Activated naive CD4-positive, alpha-beta T cell treated with anti-CD3 and anti-CD28 coated beads, Interleukin-2, amount 10 ng/mL, durations not matched to agents 7 days and 5 days (primary cell): ENCODE measurements around the gene PLBD2.

Experiments
- CTCF ChIA-PET: fragments of 350-600 bp; sonication (Branson Sonifier 250); formaldehyde crosslinking; loops from one replicate; lab custom pipeline; 2021; ENCODE audit warnings: antibody characterized with exemption; lab: Charles Lee
- DNase-seq: peaks from one replicate; pipeline ENCODE4 v3.0.0-alpha.2; 2020
- H3K27ac Mint-ChIP-seq: one replicate; pipeline ENCODE4 v1.8.0; 2021; ENCODE audit warnings: mild to moderate bottlenecking, moderate library complexity, mixed read lengths
- H3K27me3 Mint-ChIP-seq: one replicate; pipeline ENCODE4 v1.8.0; 2021; ENCODE audit warnings: mild to moderate bottlenecking, mixed read lengths
- H3K36me3 Mint-ChIP-seq: one replicate; pipeline ENCODE4 v1.8.0; 2021; ENCODE audit warnings: mixed read lengths
- H3K4me1 Mint-ChIP-seq: one replicate; pipeline ENCODE4 v1.8.0; 2021; ENCODE audit warnings: mixed read lengths
- H3K4me3 Mint-ChIP-seq: one replicate; pipeline ENCODE4 v1.8.0; 2021; ENCODE audit warnings: mild to moderate bottlenecking, moderate library complexity, mixed read lengths
- H3K9me3 Mint-ChIP-seq: one replicate; pipeline ENCODE4 v1.8.0; 2021; ENCODE audit warnings: mixed read lengths

The PLBD2 gene

GRCh38 chr12:113370923-113371682, 12.7 kb downstream of the PLBD2 start:
- H3K36me3 Mint-ChIP-seq: peaks cover 3% of the 10 kb centered on the region
- peaks cover 6% of the 10 kb centered on the region for H3K4me1 Mint-ChIP-seq
- DNase-seq: no peak
- no peaks in the 10 kb centered on the region for H3K27me3 Mint-ChIP-seq
- no peak overlapping the region for H3K4me3 Mint-ChIP-seq
- H3K9me3 Mint-ChIP-seq: no peaks in the 10 kb centered on the region
- H3K27ac Mint-ChIP-seq: no peak overlapping the region
- CTCF ChIA-PET: no interaction called here

GRCh38 chr12:113371808-113372207, 13.4 kb downstream of the PLBD2 start:
- peaks cover 6% of the 10 kb centered on the region for H3K4me1 Mint-ChIP-seq
- CTCF ChIA-PET: no interaction called here
- H3K4me3 Mint-ChIP-seq: no peak overlapping the region
- H3K27ac Mint-ChIP-seq: no peak overlapping the region
- no peaks in the 10 kb centered on the region for H3K9me3 Mint-ChIP-seq
- peaks cover 3% of the 10 kb centered on the region for H3K36me3 Mint-ChIP-seq
- no peaks in the 10 kb centered on the region for H3K27me3 Mint-ChIP-seq
- no peak for DNase-seq

GRCh38 chr12:113372371-113372770, 14.0 kb downstream of the PLBD2 start:
- Mint-ChIP-seq H3K4me3 (no peak overlapping the region), H3K27me3 (no peaks in the 10 kb centered on the region), H3K27ac (no peak overlapping the region), H3K36me3 (peaks cover 3% of the 10 kb centered on the region), H3K9me3 (no peaks in the 10 kb centered on the region), H3K4me1 (peaks cover 6% of the 10 kb centered on the region)
- CTCF ChIA-PET: no interaction called here
- DNase-seq: no peak

GRCh38 chr12:113373440-113373839, 15.1 kb downstream of the PLBD2 start:
- DNase-seq: no peak
- peaks cover 6% of the 10 kb centered on the region for H3K4me1 Mint-ChIP-seq
- CTCF ChIA-PET: no interaction called here
- peaks cover 5% of the 10 kb centered on the region for H3K36me3 Mint-ChIP-seq
- no peak overlapping the region for H3K4me3 Mint-ChIP-seq
- no peaks in the 10 kb centered on the region for H3K9me3 Mint-ChIP-seq
- no peaks in the 10 kb centered on the region for H3K27me3 Mint-ChIP-seq
- no peak overlapping the region for H3K27ac Mint-ChIP-seq

GRCh38 chr12:113373969-113374368, 15.6 kb downstream of the PLBD2 start:
- H3K36me3 Mint-ChIP-seq: peaks cover 5% of the 10 kb centered on the region

GRCh38 chr12:113374823-113375428, 16.5 kb downstream of the PLBD2 start:
- DNase-seq: no peak
- peaks cover 6% of the 10 kb centered on the region for H3K4me1 Mint-ChIP-seq
- H3K36me3 Mint-ChIP-seq: peaks cover 5% of the 10 kb centered on the region
- H3K27ac Mint-ChIP-seq: no peak overlapping the region
- CTCF ChIA-PET: interaction anchor here (1.2 kb wide), 1 partner anchor 50 kb away, joined by 3 read pairs; no protein-coding TSS in a partner anchor
- H3K9me3 Mint-ChIP-seq: no peaks in the 10 kb centered on the region
- H3K4me3 Mint-ChIP-seq: no peak overlapping the region
- no peaks in the 10 kb centered on the region for H3K27me3 Mint-ChIP-seq

More at GRCh38 chr12:113373969-113374368, 15.6 kb downstream of the PLBD2 start:
- H3K4me1 Mint-ChIP-seq: peaks cover 6% of the 10 kb centered on the region
- no peak for DNase-seq
- H3K27me3 Mint-ChIP-seq: no peaks in the 10 kb centered on the region
- H3K27ac Mint-ChIP-seq: no peak overlapping the region
- CTCF ChIA-PET: no interaction called here
- no peaks in the 10 kb centered on the region for H3K9me3 Mint-ChIP-seq
- no peak overlapping the region for H3K4me3 Mint-ChIP-seq

- H3K4me3 Mint-ChIP-seq: no peak overlapping the region
- H3K4me1 Mint-ChIP-seq: no peaks in the 10 kb centered on the region
- H3K36me3 Mint-ChIP-seq: peaks cover 5% of the 10 kb centered on the region
- H3K27me3 Mint-ChIP-seq: no peaks in the 10 kb centered on the region
- H3K9me3 Mint-ChIP-seq: no peaks in the 10 kb centered on the region
- H3K27ac Mint-ChIP-seq: no peak overlapping the region
- CTCF ChIA-PET: interaction anchor here (0.8 kb wide), 1 partner anchor 124 kb away, joined by 3 read pairs; no protein-coding TSS in a partner anchor
- DNase-seq: no peak
These were observed 19.9 kb downstream of the PLBD2 start for GRCh38 chr12:113378291-113378690.

- CTCF ChIA-PET: interaction anchor here (0.7 kb wide), 1 partner anchor 434 kb away, joined by 3 read pairs; no protein-coding TSS in a partner anchor
- Mint-ChIP-seq H3K4me1 (no peaks in the 10 kb centered on the region), H3K4me3 (no peak overlapping the region), H3K9me3 (no peaks in the 10 kb centered on the region), H3K27me3 (no peaks in the 10 kb centered on the region), H3K36me3 (peaks cover 6% of the 10 kb centered on the region), H3K27ac (no peak overlapping the region)
- DNase-seq: no peak
These were observed 22.8 kb downstream of the PLBD2 start for GRCh38 chr12:113381220-113381619.

GRCh38 chr12:113382206-113382605, 23.8 kb downstream of the PLBD2 start:
- CTCF ChIA-PET: no interaction called here

GRCh38 chr12:113384778-113385177, 26.4 kb downstream of the PLBD2 start:
- Mint-ChIP-seq H3K36me3 (peaks cover 5% of the 10 kb centered on the region), H3K27me3 (no peaks in the 10 kb centered on the region), H3K9me3 (no peaks in the 10 kb centered on the region), H3K4me3 (no peak overlapping the region), H3K4me1 (no peaks in the 10 kb centered on the region), H3K27ac (no peak overlapping the region)
- no peak for DNase-seq
- CTCF ChIA-PET: no interaction called here

More at GRCh38 chr12:113382206-113382605, 23.8 kb downstream of the PLBD2 start:
- Mint-ChIP-seq H3K4me3 (no peak overlapping the region), H3K27ac (no peak overlapping the region), H3K4me1 (no peaks in the 10 kb centered on the region), H3K9me3 (no peaks in the 10 kb centered on the region), H3K27me3 (no peaks in the 10 kb centered on the region), H3K36me3 (peaks cover 6% of the 10 kb centered on the region)
- DNase-seq: no peak

GRCh38 chr12:113385282-113385882, 27.0 kb downstream of the PLBD2 start:
- no peak overlapping the region for H3K4me3 Mint-ChIP-seq
- CTCF ChIA-PET: no interaction called here
- no peak overlapping the region for H3K27ac Mint-ChIP-seq
- peaks cover 5% of the 10 kb centered on the region for H3K36me3 Mint-ChIP-seq
- H3K9me3 Mint-ChIP-seq: no peaks in the 10 kb centered on the region
- H3K4me1 Mint-ChIP-seq: no peaks in the 10 kb centered on the region
- no peak for DNase-seq
- H3K27me3 Mint-ChIP-seq: no peaks in the 10 kb centered on the region

- Mint-ChIP-seq H3K27ac (no peak overlapping the region), H3K4me3 (no peak overlapping the region), H3K4me1 (no peaks in the 10 kb centered on the region), H3K27me3 (no peaks in the 10 kb centered on the region), H3K9me3 (no peaks in the 10 kb centered on the region), H3K36me3 (peaks cover 5% of the 10 kb centered on the region)
- CTCF ChIA-PET: no interaction called here
- no peak for DNase-seq
These were observed 28.6 kb downstream of the PLBD2 start for GRCh38 chr12:113386866-113387566.

GRCh38 chr12:113387631-113388030, 29.2 kb downstream of the PLBD2 start:
- no peak overlapping the region for H3K4me3 Mint-ChIP-seq
- no peaks in the 10 kb centered on the region for H3K9me3 Mint-ChIP-seq
- no peaks in the 10 kb centered on the region for H3K4me1 Mint-ChIP-seq
- no peak for DNase-seq
- peaks cover 5% of the 10 kb centered on the region for H3K36me3 Mint-ChIP-seq
- H3K27ac Mint-ChIP-seq: no peak overlapping the region
- no peaks in the 10 kb centered on the region for H3K27me3 Mint-ChIP-seq
- CTCF ChIA-PET: no interaction called here

- no peak overlapping the region for H3K4me3 Mint-ChIP-seq
- CTCF ChIA-PET: no interaction called here
- no peak overlapping the region for H3K27ac Mint-ChIP-seq
- H3K4me1 Mint-ChIP-seq: no peaks in the 10 kb centered on the region
- H3K9me3 Mint-ChIP-seq: no peaks in the 10 kb centered on the region
- no peaks in the 10 kb centered on the region for H3K27me3 Mint-ChIP-seq
- peaks cover 5% of the 10 kb centered on the region for H3K36me3 Mint-ChIP-seq
- DNase-seq: no peak
These were observed 30.0 kb downstream of the PLBD2 start for GRCh38 chr12:113388351-113388750.
